Prostate gland (tissue), 2 donors: ENCODE measurements around the gene LRRC73. TPM values are rescaled to one million over a fixed set of nuclear protein-coding genes. Genes with fewer than 3 reads are reported as not detected.

ENCODE experiments used
- DNase-seq: peaks from one replicate; pipeline ENCODE4 v3.0.0-alpha.2; 2019; ENCODE audit warnings: low spot score
- H3K27ac ChIP-seq, 2 donors: fragments of 200-600 bp; sonication (generic); 2 replicates each; pipeline ENCODE4 v1.5.1; 2017 to 2019
- H3K27me3 ChIP-seq: fragments of 200-600 bp; sonication (generic); replicated peaks from 2 replicates; pipeline ENCODE4 v1.5.1; 2019; ENCODE audit not compliant: insufficient read depth
- H3K36me3 ChIP-seq, 2 donors: fragments of 200-600 bp; sonication (generic); 1 replicate in 1 of 2; 2 replicates in 1 of 2; pipeline versions ENCODE4 v1.5.1 to v1.8.1; 2017 to 2019
- H3K4me1 ChIP-seq: fragments of 200-600 bp; sonication (generic); replicated peaks from 2 replicates; pipeline ENCODE4 v1.5.1; 2019
- H3K4me3 ChIP-seq, 2 donors: fragments of 200-600 bp; sonication (generic); 2 replicates each; pipeline ENCODE4 v1.5.1; 2017 to 2019
- H3K9me3 ChIP-seq: fragments of 200-600 bp; sonication (generic); 2 replicates; pipeline ENCODE4 v1.5.1; 2017
- POLR2A ChIP-seq: fragments of 450-650 bp; IDR thresholded peaks from one replicate; pipeline ENCODE4 v1.6.1; 2016; ENCODE audit warnings: antibody characterized with exemption, mild to moderate bottlenecking
- POLR2AphosphoS5 ChIP-seq: sonication (generic); formaldehyde crosslinking; IDR thresholded peaks from one replicate; pipeline ENCODE4 v1.6.1; 2017; ENCODE audit warnings: antibody characterized with exemption
- WGBS: methylation state at CpG from one replicate; pipeline ENCODE4 v1.1.5; 2018; 5-methylcytosine and 5-hydroxymethylcytosine counted together
- intact Hi-C: fragments of 100-400 bp; cut with DNase I; formaldehyde crosslinking; loops from one replicate; pipeline ENCODE4 v1.14.2; 2022
- total RNA-seq, 2 donors: library from RNA; depleted of rRNA; stranded (reverse); fragments of >200 nt; gene quantifications; one replicate each; pipeline ENCODE4 v1.1.0, GENCODE V29; 2016
- TF ChIP-seq, protein P1 (sequence below), 4 experiments: fragments of 200-600 bp in 2 of 4; fragments of 450-650 bp in 2 of 4; sonication (generic) in 2 of 4; IDR thresholded peaks; 1 replicate in 3 of 4; 2 replicates in 1 of 4; pipeline ENCODE4 v1.5.1; 2016 to 2019; ENCODE audit warnings: antibody characterized with exemption in 4 of 4, mild to moderate bottlenecking in 2 of 4, moderate library complexity in 2 of 4

Gene LRRC73
- total RNA-seq, 2 donors from 2014 or later = 0.68 to 4.0 TPM

DNA sequence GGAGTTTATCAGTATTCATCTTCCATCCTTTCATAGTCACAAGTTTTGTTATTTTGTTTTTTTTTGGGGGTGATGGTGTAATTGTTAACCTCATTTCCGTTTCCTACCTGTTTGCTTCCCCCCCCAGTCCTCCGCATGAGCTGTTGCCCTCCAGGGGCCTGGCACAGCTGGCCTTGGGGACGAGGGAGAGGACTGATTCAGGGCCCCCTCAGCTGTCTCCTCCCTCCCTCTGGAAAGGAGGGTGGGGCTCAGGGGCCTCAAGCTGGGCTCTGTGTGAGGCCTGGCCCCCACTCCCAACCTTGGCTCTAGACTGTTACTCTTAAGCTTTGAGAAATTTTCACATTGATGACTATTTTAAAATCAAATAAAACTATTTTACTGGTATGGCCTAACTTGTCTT is 4.0 kb downstream of the LRRC73 start:
- DNase-seq = no peak
- peaks cover 0 to 23% of the 10 kb centered on the region in 2 donors for H3K36me3 ChIP-seq
- intact Hi-C loops = loop anchor here (2.0 to 5.0 kb wide), 2 partner anchors 51 to 119 kb away; partner anchors contain the start of gene DLK2
- WGBS = 76% methylated on average over 3 of the region's 3 CpGs
- H3K9me3 ChIP-seq = no peaks in the 10 kb centered on the region
- H3K4me1 ChIP-seq = peaks cover 4% of the 10 kb centered on the region
- H3K4me3 ChIP-seq = no peak overlapping the region
- TF ChIP-seq POLR2AphosphoS5 = no peak
- TF ChIP-seq, protein P1, sequence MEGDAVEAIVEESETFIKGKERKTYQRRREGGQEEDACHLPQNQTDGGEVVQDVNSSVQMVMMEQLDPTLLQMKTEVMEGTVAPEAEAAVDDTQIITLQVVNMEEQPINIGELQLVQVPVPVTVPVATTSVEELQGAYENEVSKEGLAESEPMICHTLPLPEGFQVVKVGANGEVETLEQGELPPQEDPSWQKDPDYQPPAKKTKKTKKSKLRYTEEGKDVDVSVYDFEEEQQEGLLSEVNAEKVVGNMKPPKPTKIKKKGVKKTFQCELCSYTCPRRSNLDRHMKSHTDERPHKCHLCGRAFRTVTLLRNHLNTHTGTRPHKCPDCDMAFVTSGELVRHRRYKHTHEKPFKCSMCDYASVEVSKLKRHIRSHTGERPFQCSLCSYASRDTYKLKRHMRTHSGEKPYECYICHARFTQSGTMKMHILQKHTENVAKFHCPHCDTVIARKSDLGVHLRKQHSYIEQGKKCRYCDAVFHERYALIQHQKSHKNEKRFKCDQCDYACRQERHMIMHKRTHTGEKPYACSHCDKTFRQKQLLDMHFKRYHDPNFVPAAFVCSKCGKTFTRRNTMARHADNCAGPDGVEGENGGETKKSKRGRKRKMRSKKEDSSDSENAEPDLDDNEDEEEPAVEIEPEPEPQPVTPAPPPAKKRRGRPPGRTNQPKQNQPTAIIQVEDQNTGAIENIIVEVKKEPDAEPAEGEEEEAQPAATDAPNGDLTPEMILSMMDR (IDR thresholded peaks at IDR 0.05) = no peak
- no peak for TF ChIP-seq POLR2A
- H3K27me3 ChIP-seq = no peaks in the 10 kb centered on the region
- no peak overlapping the region for H3K27ac ChIP-seq

DNA sequence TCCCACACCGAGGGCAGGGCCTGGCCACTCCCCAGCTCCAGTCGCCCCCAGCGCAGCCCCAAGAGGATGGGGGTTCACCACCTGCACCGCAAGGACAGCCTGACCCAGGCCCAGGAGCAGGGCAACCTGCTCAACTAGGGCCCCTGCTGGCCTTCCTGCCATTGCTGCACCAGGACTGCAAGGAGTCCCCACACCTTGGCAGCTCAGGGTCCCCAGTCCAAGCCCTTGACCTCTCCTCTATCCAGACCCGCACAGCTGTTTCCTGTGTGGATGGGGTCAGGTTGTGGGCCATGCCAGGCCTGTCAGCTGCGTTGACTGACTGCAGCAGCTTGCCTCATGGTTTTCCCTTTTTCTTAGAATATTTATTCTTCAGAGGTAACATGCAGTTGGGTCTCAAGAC is 4.4 kb downstream of the LRRC73 start:
- WGBS = 76% methylated on average over 6 of the region's 6 CpGs
- no peak for TF ChIP-seq POLR2AphosphoS5
- TF ChIP-seq, protein P1 (IDR thresholded peaks at IDR 0.05) = no peak
- TF ChIP-seq POLR2A = no peak
- H3K4me3 ChIP-seq = no peak overlapping the region
- no peak overlapping the region for H3K27ac ChIP-seq
- no peak for DNase-seq
- H3K36me3 ChIP-seq = peaks cover 0 to 23% of the 10 kb centered on the region in 2 donors
- intact Hi-C loops = loop anchor here (2.0 to 5.0 kb wide), 2 partner anchors 51 to 118 kb away; partner anchors contain the start of gene DLK2
- H3K4me1 ChIP-seq = peaks cover 4% of the 10 kb centered on the region
- H3K27me3 ChIP-seq = no peaks in the 10 kb centered on the region
- no peaks in the 10 kb centered on the region for H3K9me3 ChIP-seq

DNA sequence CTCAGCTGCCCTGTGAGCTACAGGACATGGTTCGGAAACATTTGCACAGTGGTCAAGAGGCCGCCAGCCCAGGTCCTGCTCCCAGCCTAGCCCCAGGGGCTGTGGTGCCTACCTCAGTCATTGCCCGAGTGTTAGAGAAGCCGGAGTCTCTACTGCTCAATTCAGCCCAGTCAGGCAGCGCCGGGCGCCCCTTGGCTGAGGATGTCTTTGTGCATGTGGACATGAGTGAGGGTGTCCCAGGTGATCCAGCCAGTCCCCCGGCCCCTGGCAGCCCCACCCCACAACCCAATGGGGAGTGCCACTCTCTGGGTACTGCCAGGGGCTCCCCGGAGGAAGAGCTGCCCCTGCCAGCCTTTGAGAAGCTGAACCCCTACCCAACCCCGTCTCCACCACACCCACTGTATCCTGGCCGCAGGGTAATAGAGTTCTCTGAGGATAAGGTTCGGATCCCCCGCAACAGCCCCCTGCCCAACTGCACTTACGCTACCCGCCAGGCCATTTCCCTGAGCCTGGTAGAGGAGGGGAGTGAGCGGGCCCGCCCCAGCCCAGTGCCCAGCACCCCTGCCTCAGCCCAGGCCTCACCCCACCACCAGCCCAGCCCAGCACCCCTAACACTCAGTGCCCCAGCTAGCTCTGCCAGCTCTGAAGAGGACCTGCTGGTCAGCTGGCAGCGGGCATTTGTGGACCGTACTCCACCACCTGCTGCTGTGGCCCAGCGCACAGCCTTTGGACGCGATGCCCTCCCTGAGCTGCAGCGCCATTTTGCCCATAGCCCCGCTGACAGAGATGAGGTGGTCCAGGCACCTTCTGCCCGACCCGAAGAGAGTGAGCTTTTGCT is 5.2 kb downstream of the LRRC73 start:
- H3K27ac ChIP-seq = no peak overlapping the region
- TF ChIP-seq POLR2AphosphoS5 (no peak), POLR2A (no peak)
- TF ChIP-seq, protein P1 (IDR thresholded peaks at IDR 0.05) = no peak
- intact Hi-C loops = loop anchor here (5.0 kb wide), 1 partner anchor 118 kb away; no protein-coding TSS in a partner anchor

DNA sequence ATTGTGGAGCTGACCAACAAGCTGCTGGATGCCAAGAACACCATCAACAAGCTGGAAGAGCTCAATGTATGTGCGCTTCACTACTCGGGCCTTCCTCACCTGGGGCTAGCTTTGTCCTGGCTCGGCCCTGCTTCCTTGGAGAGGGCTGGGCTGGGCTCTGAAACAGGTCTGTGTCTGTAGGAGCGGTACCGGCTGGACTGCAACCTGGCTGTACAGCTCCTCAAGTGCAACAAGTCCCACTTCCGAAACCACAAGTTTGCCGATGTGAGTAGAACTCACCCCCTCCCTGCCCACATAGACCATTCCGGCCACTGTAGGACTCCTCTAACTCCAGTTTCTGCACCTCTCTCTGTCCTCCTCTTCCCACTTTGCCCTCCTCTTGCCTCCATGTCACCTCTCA is 6.7 kb downstream of the LRRC73 start:
- TF ChIP-seq, protein P1 (IDR thresholded peaks at IDR 0.05) = no peak
- TF ChIP-seq POLR2A = no peak
- no peak for TF ChIP-seq POLR2AphosphoS5
- 83% methylated on average over 8 of the region's 8 CpGs for WGBS
- DNase-seq = no peak
- Histone ChIP-seq H3K9me3 (no peaks in the 10 kb centered on the region), H3K27me3 (no peaks in the 10 kb centered on the region), H3K27ac (no peak overlapping the region), H3K4me1 (peaks cover 8% of the 10 kb centered on the region), H3K4me3 (no peak overlapping the region), H3K36me3 (peaks cover 0 to 23% of the 10 kb centered on the region in 2 donors)
- intact Hi-C loops = no loop called here

More for the DNA sequence above, 5.2 kb downstream of the LRRC73 start:
- peaks cover 0 to 23% of the 10 kb centered on the region in 2 donors for H3K36me3 ChIP-seq
- peaks cover 4% of the 10 kb centered on the region for H3K4me1 ChIP-seq
- no peak for DNase-seq
- WGBS = 90% methylated on average over 26 of the region's 26 CpGs
- no peaks in the 10 kb centered on the region for H3K27me3 ChIP-seq
- no peak overlapping the region for H3K4me3 ChIP-seq
- no peaks in the 10 kb centered on the region for H3K9me3 ChIP-seq

DNA sequence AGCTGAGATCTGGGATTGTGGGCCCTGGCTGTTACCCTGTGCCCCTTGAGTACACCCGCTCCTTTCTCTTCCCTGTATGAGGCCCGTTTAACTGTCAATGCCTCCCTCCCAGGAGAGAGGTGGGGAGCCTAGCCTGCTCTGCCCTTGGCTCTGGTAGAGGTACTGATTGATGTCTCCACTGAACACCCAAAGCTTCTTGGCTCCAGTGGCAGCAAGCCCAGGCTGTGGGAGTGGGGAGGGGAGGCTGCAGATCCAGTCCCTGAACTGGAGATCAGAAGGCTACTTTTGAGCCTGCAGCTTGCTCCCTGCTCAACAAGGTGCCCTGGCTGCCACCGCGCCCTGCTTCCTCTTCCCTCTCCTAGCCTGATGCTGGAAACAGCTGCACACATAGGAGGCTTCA is 7.5 kb downstream of the LRRC73 start:
- 76% methylated on average over 4 of the region's 4 CpGs for WGBS
- no peaks in the 10 kb centered on the region for H3K9me3 ChIP-seq

More for the DNA sequence above, 7.5 kb downstream of the LRRC73 start:
- TF ChIP-seq POLR2AphosphoS5 = no peak
- TF ChIP-seq POLR2A = no peak
- TF ChIP-seq, protein P1 (IDR thresholded peaks at IDR 0.05) = no peak
- intact Hi-C loops = no loop called here
- Histone ChIP-seq H3K36me3 (peaks cover 0 to 23% of the 10 kb centered on the region in 2 donors), H3K4me1 (peaks cover 8% of the 10 kb centered on the region), H3K4me3 (no peak overlapping the region), H3K27me3 (no peaks in the 10 kb centered on the region), H3K27ac (no peak overlapping the region)
- no peak for DNase-seq
